OCI-LY7 (cell line): ENCODE results near the gene SV2B.

Experiments
- CTCF ChIP-seq: fragments of 200-600 bp; sonication (generic); conservative IDR thresholded peaks from 2 replicates; pipeline ENCODE4 v1.5.1; 2014; ENCODE audit warnings: mild to moderate bottlenecking, antibody characterized with exemption, low read length, moderate library complexity, mixed read lengths
- EZH2phosphoT487 ChIP-seq: fragments of 200-600 bp; sonication (generic); IDR thresholded peaks from 2 replicates; pipeline ENCODE4 v1.6.1; 2018; ENCODE audit warnings: low read depth, borderline replicate concordance, mild to moderate bottlenecking, mixed run types, antibody characterized with exemption, low read length, moderate library complexity, mixed read lengths

GRCh38 chr15:91151781-91152563 lies 51.9 kb downstream of the SV2B start:
- TF ChIP-seq EZH2phosphoT487 (no peak), CTCF (no peak)
